ENCODE data around the gene CMIP.
"Not testable (repeated sequence)": the region's sequence is repeated elsewhere in the genome, so short reads cannot be mapped to it uniquely, and the experiment has no call there.

Gene CMIP

DNA sequence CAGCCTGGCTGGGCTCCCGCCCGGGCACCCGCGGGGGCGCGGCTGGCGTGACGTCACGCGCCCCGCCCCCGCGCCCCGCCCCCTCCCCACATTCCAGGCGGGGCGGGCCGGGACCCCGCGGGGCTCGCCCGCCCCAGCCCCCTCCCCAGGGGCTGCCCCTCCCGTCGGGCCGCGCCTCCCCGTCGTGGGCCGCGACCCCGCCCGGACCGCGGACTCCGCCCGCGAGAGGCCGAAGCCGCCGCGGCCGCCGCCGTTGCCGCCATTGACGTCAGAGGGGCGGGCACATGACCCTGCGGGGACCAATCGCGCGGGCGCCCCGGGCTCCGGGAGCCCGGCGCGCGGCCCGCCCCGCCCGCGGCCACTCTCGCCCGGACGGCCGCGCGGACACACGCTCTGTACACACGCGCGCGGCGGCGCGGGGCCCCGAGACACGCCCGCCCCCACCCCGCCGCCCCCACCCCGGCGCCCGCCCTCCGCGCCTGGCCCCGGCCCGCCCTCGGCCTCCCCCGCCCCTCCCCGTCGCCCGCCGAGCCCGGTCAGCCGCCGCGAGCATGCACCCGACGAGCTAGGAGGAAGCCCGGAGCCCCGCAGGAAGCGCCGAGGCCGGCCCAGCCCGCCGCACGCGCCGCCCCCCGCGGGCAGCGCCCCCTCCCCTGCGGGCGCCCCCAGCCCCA, at the start of gene CMIP:
CMIP (plus strand) TSS at position 361 of the 674 bp plus-strand sequence.
- FAIRE-seq: no peak

DNA sequence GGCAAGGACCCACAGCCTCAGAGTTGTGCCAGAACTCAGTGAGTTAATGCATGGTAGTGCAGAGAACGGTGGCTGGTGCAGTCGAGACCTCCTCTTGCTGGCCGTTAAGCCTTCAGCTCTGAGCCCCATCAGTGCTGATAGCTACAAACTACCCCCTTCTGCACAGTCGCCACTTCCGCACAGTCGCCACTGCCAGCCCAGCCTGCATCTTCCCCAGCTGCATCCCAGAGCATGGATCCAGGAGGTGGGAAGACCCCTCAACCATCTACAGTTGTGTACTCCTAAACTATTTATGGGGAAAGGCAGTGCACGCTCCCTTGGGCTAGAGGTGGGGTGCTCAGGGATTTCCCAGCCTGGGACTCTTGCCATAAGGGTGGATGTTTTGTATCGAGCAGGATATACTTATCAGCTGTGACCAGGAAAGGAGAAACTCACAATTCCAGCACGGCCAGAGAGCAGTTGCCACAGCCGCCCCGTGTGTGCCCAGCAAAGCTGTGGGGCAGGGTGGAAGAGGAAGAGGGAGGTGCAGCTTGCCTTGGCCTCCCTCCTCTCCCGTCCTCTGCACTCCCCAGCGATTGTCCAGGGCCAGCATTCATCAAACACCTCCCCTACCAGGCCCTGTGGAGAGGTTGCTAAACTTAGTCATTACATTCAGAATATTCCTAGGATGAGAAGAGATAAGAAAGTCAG, 49.5 kb upstream of the CMIP start:
- FAIRE-seq: no peak

DNA sequence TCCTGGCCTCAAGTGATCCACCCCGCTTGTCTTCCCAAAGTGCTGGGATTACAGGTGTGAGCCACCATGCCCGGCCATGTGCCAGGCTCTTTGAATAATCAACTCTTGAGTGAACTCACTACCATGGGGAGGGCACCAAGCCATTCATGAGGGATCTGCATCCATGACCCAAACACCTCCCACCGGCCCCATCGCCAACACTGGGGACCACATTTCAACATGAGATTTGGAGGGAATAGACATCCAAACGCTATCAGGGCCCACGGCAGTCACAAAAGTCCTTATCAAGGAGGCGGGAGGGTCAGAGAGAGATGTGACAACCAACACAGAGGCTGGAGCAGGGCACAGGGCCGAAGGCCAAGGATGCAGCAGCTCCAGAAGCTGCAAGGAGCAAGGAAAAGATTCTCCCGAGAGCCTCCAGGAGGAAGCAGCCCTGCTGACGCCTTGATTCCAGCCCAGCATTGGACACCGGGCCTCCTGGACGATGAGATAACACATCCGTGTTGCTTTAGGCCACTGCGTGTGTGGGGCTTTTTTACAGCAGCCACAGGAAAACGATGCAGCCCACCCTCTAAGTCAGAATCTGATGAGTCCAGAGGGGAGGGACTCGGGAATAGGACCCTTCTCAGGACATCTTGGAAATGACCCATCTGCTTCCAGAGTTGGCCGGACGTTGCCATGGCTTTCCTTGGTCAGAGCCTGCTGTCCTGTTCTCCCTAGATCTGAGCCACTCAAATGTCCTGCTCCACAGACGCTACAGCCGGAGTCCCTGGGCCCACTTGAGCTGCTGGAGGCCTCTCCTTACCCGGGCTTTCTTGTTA, 47.3 kb upstream of the CMIP start:
- FAIRE-seq: no peak

DNA sequence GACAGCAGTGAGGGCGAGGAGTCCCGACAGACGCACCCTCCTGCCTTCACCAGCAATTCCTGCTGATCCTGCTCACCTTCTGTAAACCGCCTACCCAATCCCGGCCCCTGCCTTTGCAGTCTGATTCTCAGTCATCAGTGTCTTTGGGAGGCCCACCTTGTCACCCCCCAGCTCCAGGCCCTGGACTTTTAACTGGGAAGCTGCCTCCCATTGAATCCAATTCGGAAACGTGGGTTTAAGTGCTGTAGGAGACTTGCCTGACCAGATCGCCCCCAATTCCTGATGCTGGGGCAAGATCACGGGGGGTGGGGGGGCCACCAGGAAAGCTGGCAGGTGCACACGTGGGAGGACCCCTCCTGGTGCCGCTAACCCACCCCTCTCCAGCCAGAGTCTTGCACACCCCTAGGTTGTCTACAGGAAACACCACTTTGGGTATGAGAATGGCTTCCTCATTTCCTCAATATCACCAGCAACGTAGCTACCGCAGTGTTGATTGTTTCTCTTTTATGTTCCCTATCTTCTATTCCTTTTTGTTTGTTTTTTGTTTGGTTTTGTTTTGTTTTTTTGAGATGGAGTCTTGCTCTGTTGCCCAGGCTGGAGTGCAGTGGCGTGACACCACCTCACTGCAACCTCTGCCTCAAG, 46.6 kb upstream of the CMIP start:
- FAIRE-seq: no peak

DNA sequence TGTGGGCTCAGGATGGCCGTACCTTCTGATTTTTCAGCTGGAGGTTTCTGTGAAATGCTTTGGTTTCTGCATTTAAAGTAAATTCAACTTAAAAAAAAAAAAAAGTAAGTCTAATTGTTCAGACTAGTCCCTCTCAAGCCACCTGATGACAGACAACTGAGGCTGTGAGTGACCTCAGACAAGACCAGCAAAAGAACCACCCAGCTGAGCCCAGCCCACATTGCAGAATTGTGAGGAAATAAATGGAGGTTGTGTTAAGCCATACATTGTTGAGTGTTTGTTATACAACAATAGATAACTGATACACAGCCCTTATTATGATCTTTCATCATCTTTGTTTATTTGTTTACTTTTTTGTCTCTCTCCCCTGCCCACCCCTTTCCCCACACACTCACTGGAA, 44.7 kb upstream of the CMIP start:
- FAIRE-seq: no peak

DNA sequence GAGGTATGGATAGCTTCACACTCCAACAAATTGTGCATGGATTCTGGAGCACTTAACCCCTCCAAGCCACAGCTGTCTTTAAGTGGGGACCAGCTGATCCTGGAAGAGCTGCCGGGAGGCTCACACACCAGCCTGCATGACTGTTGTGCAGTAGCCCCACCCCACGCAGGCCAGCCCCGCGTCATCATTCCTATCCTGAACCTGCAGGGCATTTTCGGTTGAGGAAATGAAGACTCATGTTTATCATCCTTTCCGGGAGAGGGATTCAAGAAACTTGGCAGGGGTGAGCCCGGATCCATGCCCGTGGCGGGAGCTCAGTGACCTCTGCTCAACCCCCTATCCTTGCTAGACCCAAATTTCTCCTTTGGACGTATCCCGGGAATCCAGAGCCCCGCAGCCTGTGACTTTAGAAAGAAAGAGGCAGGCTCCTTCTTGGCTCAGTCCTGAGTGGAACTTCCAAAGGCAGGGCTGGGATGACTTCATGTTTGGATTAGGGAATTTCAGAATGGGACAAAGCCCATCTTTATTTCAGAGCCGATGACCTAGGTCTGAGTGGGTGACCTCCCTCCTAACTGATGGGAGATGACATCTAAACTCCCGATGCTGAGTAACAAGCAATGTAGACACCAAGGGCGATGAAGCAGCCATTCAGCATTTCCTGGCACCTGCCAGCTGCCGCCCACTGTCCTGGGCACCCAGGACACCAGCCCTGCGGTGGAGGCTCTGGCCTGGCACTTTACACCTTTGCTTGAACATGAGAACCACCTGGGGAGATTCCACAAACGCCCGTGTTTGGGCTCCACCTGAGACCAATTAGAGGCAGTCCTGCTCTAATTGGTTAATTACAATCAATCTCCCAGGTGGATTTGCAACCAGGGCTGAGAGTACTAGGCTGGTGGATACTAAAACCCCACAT, 43.3 kb upstream of the CMIP start:
- FAIRE-seq: no peak

DNA sequence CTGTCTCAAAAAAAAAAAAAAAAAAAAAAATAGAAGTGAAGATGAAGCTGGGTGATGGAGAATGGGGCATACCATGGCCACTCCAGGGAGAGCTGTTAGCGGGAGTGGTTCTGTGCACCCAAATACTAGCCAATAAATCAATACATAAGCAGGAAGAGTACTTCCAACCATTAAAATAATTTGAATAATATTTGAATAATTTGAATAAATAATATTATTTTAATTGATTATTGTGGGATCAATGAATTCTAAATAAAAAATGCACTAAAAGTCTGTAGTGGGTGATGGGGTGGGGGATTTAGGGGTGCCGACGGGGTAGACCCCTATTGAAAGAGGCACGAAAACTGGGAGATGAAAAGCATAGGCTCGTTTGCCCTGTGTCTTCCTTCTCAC, 41.4 kb upstream of the CMIP start:
- FAIRE-seq: no peak

DNA sequence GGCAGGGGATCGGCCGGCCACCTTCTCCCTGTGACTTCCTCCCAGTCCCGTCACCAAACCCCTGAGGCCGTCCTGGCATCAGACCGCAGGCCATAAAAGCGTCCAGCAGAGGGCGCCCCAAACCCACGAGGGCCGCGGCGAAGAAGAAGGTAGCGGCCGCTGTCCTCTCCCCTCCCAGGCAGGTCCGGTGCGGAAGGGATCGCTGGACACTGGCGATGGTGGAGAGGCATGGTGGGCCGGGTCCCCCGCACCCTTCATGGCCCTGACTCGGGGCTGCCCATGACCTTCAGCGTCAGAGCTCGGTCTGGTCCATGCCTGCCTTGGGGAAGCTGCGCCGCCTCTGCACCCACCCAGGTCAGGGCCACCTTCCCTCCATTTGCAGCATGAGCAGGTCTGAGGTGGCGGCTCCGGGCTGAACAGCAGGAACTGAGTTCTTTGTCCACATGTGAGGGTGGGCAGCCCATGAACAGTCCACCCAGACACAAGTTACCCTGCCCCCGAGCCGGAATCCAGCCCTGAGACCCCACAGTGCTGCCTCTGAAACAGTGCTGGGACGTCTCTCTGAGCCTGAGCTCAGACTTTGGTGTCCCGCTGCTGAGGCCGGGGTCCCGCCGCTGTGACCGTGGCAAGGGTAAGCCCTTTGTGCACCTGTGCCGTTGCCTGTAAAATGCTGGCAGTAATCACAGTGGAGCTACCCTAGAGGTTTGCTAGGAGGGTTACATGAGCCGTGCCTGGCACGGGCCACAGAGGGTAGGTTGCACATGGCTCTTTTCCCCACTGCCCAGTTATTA, 40.8 kb upstream of the CMIP start:
- FAIRE-seq: no peak

DNA sequence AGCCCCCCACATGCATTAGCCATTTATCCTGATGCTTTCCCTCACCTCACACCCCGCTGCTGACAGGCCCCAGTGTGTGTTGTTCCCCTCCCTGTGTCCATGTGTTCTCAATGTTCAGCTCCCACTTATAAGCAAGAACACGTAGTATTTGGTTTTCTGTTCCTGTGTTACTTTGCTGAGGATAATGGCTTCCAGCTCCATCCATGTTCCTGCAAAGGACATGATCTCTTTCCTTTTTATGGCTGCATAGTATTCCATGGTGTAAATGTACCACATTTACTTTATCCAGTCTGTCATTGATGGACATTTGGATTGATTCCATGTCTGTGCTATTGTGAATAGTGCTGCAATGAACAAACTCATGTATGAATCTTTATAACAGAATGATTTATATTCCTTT, 39.6 kb upstream of the CMIP start:
- FAIRE-seq: not testable (repeated sequence)

DNA sequence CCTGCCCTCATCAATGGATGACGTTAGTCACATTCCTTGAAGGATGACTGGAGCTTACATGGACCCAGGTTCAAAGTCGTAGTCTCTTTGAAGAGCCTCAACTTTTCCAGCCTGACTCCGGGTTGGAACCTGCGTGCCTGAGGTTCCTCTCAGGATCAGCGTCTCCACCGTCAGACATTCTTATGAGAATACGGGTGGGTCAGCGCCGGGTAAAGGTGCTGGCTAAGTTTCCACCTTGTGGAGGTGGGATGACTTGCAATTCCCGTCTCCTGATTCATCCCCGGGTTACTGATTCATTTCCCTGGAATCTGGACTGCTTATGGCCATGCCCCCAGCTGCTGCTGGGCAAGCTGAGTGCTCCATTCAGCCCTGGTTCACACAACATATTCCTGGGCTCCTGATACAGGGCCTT, 38.9 kb upstream of the CMIP start:
- FAIRE-seq: no peak

DNA sequence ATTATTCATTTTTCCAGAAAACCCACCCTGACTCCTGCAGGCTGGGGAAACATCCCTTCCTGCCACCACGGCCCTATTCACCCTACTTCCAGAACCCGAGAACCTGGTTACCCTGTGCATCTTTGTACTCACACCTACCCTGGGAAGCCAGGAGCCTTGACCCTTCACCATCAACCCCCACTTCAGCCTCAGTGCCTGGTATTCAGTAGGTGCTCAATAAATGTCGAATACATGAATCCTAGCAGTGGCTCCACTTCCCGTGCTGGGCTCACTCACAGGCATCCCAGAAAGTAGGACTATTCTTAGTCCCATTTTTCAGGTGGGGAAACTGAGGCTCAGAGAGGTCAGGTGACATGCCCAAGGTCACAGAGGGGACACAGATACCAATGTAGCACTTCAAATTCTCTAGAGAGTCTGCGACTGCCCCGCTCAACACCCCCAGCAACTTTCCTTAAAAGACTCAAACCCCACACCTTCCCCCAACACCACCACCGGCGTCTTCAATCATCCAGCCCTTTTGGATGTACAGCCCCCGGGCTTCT, 36.1 kb upstream of the CMIP start:
- FAIRE-seq: no peak

DNA sequence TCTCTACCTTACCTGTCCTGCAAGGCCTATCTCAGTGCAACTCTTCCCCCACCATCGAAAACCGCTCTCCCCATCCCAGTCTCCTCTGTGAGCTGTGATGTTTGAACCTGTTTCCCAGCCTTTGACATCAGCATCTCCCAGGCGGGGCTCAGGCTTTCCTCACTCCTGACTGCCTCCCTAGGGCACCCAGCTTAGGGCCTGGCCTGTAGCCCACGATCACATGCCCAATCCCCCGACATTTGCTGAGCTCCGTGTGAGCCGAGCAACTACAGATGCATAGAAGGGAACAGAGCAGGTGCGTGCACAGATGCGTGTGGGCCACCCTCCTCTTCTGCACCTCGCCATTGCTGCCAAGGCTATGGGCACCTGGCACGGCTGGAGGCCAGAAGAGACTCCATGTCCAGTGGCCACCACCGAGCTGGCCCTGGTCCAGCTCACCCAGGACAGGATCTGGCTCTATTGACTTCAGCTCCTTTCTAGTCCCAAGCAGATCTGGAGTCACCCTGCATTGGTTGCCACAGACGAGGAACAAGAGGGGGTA, 35.5 kb upstream of the CMIP start:
- FAIRE-seq: no peak

DNA sequence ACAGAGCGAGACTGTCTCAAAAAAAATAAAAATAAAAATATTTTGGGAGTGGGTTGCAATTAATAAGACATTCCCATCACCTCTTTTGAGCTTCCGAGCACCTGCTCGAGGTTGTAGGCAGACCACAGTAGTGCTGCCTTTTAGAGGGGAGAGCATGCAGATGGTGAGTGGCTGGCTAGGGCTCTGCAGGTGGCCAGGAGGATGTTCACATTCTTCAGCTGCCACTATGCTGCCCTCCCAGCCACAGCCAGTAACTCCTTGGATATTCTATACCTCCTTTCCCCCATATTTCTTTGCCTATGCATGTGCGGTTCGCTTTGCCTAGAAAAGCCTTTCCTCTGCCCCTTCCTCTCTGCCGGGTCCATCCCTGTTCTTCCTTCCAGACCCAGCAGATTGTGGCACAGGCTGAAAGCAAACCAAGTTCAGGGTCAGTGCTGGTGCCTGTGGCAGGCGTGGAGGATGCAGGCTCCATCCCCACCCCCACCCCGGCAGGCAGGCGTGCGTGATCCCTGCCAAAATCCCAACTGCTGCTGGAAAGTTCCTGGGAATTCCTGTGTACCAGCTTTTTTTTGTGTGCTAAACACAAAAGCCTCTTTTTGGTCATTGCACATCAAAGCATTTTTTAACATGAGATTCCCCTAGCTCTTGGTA, 33.8 kb upstream of the CMIP start:
- FAIRE-seq: no peak

DNA sequence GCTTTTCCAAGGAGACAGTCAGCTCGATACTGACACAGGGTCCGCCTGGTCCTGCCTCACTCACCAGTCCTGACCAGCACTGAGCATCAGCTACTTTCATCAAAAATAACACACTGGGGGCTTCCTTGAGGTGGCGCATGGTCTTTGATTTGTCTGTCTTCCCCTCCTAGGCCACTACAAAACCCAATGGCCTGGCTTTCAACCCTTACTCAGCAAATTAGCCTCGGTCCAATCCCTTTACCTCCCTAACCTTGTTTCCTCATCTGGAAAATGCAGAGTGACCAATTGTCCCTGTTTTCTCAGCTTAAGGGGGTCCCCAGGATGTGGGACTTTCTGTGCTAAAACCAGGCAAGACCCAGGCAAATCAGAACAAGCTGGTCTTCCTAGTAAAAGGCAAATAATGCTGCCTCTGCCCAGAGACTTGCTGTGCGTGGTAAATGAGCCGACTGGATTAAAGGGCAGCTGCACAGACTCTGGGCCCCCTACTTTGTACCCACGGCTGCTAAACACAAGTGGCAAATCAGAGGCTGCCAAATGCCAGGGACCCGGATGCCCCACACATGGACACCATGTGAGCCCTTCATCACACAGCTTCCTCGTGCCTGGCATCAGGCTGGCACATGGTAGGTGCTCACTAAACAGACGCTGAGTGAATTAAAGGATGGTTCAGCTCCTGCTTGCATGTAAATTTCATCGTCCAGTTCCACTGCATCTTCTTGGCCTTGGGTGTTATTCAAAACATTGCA, 31.2 kb upstream of the CMIP start:
- no peak for FAIRE-seq

DNA sequence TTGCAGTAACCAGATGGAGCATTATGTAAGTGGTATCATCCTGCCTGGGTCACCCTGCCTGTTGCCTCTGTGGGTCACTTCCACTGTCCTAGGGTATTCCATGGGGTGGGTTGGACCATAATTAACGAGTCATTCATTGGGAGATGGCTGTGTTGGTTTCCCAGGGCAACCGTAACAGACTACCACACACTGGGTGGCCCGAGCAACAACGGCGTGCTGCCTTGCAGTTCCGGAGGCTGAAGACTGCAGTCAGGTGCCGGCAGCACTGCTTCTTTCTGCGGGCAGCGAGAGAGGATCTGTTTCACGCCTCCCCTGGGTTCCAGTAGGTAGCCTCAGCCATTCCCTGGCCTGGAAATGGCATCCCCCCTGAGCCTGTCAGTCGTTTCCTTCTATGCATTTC, 28.9 kb upstream of the CMIP start:
- no peak for FAIRE-seq

DNA sequence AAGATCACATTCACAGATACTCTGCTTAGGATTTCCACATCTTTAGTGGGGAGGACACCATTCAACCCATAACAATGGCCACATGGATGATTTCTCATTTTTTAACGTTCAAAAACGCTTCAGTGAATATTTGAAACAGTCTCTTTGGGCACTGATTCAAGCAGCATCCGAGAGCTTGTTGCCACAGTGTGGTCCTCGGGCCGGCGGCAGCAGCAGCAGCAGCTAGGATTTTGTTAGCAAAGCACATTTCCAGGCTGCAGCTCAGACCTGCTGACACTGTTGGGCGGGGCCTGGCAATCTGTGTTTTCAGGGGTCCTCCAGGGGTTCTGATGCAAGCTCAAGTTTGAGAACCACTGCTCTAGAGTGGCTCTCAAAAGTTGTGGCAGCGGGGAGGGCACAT, 27.9 kb upstream of the CMIP start:
- FAIRE-seq: no peak

DNA sequence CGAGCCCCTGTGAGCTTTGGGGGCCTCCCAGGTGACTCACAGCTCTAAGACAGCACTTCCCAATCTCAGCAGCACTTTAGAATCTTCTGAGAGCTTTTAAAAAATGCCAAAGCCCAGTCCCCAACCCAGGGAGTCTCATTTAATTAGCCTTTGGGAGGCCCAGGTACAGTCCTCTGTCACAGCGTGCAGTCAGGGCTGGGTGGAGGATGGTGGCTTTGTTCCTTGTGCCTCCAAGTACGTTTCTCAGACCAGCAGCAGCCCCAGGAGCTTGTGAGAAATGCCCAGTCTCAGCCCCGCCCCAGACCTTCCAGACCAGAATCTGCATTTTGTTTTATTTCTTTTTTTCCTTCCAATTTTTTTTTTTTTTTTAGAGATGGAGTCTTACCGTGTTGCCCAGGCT, 27.4 kb upstream of the CMIP start:
- no peak for FAIRE-seq

DNA sequence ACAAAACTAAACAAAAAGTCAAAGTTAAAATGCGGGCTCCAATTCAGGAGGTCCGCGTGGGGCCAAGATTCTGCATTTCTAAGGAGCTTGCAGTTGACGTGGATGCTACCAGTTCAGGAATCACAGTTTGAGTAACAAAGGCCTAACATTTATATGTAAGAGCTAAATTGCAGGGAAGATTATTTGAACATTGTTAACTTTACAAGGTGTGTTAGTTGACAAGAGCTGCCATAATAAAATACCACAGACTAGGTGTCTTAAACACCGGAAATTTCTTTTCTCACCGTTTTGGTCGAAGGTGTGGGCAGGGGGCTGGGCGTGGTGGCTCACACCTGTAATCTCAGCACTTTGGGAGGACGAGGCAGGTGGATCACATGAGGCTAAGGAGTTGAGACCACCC, 24.8 kb upstream of the CMIP start:
- FAIRE-seq: no peak

DNA sequence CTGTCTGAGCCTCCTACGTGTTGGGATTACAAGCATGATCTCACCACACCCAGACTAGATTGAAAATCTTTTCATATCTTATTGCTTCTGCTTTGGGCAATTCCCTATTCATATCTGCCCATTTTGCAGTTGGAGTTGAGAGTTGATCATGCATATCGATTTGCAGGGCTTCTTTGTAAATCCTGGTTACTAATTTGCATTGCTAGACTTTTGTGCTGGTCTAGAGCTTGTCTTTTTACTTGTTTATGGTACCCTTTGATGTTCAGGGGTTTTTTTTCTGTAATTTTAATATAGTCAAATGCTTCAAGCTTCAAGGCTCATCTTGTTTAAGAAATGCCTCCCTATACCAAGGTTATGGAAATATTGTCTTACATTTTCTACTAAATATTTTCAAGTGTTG, 23.5 kb upstream of the CMIP start:
- no peak for FAIRE-seq

DNA sequence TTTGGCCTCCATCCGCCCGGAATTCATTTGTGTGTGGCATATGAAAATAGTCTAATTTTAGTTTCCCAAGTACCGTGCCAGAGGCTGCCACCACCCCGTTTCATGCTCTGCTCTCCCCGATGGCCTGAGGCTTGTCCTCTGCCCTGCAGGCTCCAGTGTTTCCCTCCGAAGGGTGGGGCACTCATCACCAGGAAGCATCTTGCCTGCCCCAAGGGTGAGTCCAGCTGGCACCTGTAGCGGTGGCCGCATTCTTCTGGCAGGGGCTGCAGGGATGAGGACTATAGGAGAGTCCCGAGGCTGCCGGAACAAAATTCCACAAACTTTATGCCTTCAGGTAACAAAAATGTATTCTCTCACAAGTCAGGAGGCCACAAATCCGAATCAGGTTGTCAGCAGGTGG, 23.1 kb upstream of the CMIP start:
- FAIRE-seq: no peak
